GM12878 (cell line): ENCODE data around the gene BHLHA15. TPM values are rescaled to one million over a fixed set of nuclear protein-coding genes. Genes with fewer than 3 reads are reported as not detected.

ENCODE experiments used
- ATAC-seq: fragments of 200-7000 bp; cut with Tn5 transposase; 3 replicates; pipeline ENCODE4 v1.9.1; 2020; ENCODE audit warnings: mild to moderate bottlenecking, moderate library complexity
- BruUV-seq: library from RNA; stranded (reverse); fragments of 400-500 nt; replicated peaks from 2 replicates; lab custom pipeline; 2021; lab: Mats Ljungman, UMichigan
- CTCF ChIA-PET: fragments of 300-600 bp; sonication (Branson Sonifier 250); formaldehyde crosslinking; extraction: SDS; loops from one replicate; lab custom pipeline; 2021; ENCODE audit warnings: inconsistent platforms; lab: Yijun Ruan, JAX
- POLR2A ChIA-PET: fragments of 350-600 bp; formaldehyde crosslinking; extraction: SDS; loops from one replicate; lab custom pipeline; 2021; ENCODE audit warnings: inconsistent platforms; lab: Charles Lee
- RAD21 ChIA-PET: fragments of 300-600 bp; sonication (Branson Sonifier 250); formaldehyde crosslinking; loops from one replicate; lab custom pipeline; 2023; ENCODE audit warnings: antibody characterized with exemption; ENCODE audit not compliant: unreplicated experiment; lab: Charles Lee
- SMC1A ChIA-PET: fragments of 300-600 bp; sonication (Branson Sonifier 250); formaldehyde crosslinking; loops from one replicate; lab custom pipeline; 2023; ENCODE audit not compliant: unreplicated experiment, uncharacterized antibody; lab: Charles Lee
- DNase-seq: peaks from one replicate; pipeline ENCODE4 v3.0.0-alpha.2; 2011; ENCODE audit warnings: low read depth, low spot score
- FAIRE-seq: peaks from 3 replicates; lab custom pipeline; 2011; peaks lifted over from hg19 to GRCh38; lab: Jason Lieb, UNC
- H2AFZ ChIP-seq: 2 replicates; pipeline ENCODE4 v1.6.0; 2011; ENCODE audit warnings: low read depth, low read length, control low read depth; ENCODE audit not compliant: control insufficient read depth
- H3K27ac ChIP-seq: 2 replicates; pipeline ENCODE4 v1.5.1; 2011; ENCODE audit warnings: control low read depth; ENCODE audit not compliant: control insufficient read depth, insufficient read depth
- H3K27me3 ChIP-seq, 2 experiments: replicated peaks in 1 of 2; 2 replicates each; pipeline versions ENCODE4 v1.6.0 to v1.6.1; 2011; ENCODE audit warnings: low read length in 1 of 2; ENCODE audit not compliant: control insufficient read depth in 2 of 2, insufficient read depth in 2 of 2
- H3K36me3 ChIP-seq, 2 experiments: 2 replicates each; pipeline ENCODE4 v1.5.1; 2011; ENCODE audit warnings: low read length in 1 of 2; ENCODE audit not compliant: control insufficient read depth in 2 of 2, insufficient read depth in 2 of 2
- H3K4me1 ChIP-seq: 2 replicates; pipeline ENCODE4 v1.6.1; 2011; ENCODE audit warnings: mild to moderate bottlenecking, low read length, moderate library complexity, mixed read lengths; ENCODE audit not compliant: control insufficient read depth, insufficient read depth
- H3K4me2 ChIP-seq: 2 replicates; pipeline ENCODE4 v1.6.0; 2011; ENCODE audit warnings: control low read depth; ENCODE audit not compliant: control insufficient read depth, insufficient read depth
- H3K4me3 ChIP-seq: fragments of 200-600 bp; sonication (generic); 2 replicates; pipeline ENCODE4 v1.5.1; 2016
- H3K79me2 ChIP-seq: 2 replicates; pipeline ENCODE4 v1.6.0; 2011; ENCODE audit warnings: low read length; ENCODE audit not compliant: control insufficient read depth, insufficient read depth
- H3K9ac ChIP-seq: 2 replicates; pipeline ENCODE4 v1.8.0; 2011; ENCODE audit warnings: low read length, control low read depth, mixed read lengths; ENCODE audit not compliant: control insufficient read depth, insufficient read depth
- H3K9me3 ChIP-seq: replicated peaks from 3 replicates; pipeline ENCODE4 v1.5.1; 2011; ENCODE audit warnings: mild to moderate bottlenecking, low read length; ENCODE audit not compliant: control insufficient read depth, insufficient read depth
- H4K20me1 ChIP-seq: 2 replicates; pipeline ENCODE4 v1.6.0; 2011; ENCODE audit not compliant: control insufficient read depth, insufficient read depth
- IKZF2 ChIP-seq, 2 experiments: fragments of 450-650 bp; IDR thresholded peaks; 2 replicates each; pipeline ENCODE4 v1.6.1; 2017; ENCODE audit warnings: mild to moderate bottlenecking in 2 of 2, moderate library complexity in 2 of 2
- TCF7 ChIP-seq: IDR thresholded peaks from 2 replicates; pipeline ENCODE4 v1.6.1; 2014; ENCODE audit warnings: antibody characterized with exemption, borderline replicate concordance
- WGBS: methylation state at CpG from one replicate; pipeline ENCODE4 v1.1.6; 2016; ENCODE audit warnings: low lambda C conversion rate; ENCODE audit not compliant: insufficient replicate concordance, insufficient coverage; ENCODE audit errors: missing lambda C conversion rate; 5-methylcytosine and 5-hydroxymethylcytosine counted together
- in situ Hi-C: fragments of 300-500 bp; cut with MboI; formaldehyde crosslinking; loops from 9 replicates; pipeline ENCODE4 v1.14.3; 2018; ENCODE audit warnings: mixed read lengths
- intact Hi-C: fragments of 100-400 bp; cut with micrococcal nuclease; formaldehyde crosslinking; loops from one replicate; pipeline ENCODE4 v1.14.2; 2022; ENCODE audit not compliant: unreplicated experiment
- polyA plus RNA-seq, 11 experiments: library from polyadenylated mRNA; depleted of rRNA in 4 of 11; unstranded in 6 of 11; stranded (reverse) in 5 of 11; fragments of >200 nt; fragmentation: Nextera tagmentation in 4 of 11; fragmentation: Illumina TruSeq in 1 of 11; extraction: Ambion mirVana in 4 of 11; extraction: Trizol in 1 of 11; gene quantifications; 1 replicate in 1 of 11; 2 replicates in 10 of 11; pipeline versions ENCODE4 v1.2.1 to v1.2.3, GENCODE V29; 2011 to 2016; ENCODE audit warnings: inconsistent platforms in 2 of 11, missing spikeins in 2 of 11, low read depth in 1 of 11
- total RNA-seq, 4 experiments: library from RNA; depleted of rRNA in 3 of 4; stranded (reverse); fragments of >200 nt in 3 of 4; fragmentation: Illumina TruSeq in 1 of 4; extraction: Trizol in 1 of 4; gene quantifications; 2 replicates each; pipeline versions ENCODE4 v1.2.1 to v1.2.3, GENCODE V29; 2013 to 2021
- TF ChIP-seq, protein P1 (sequence below): fragments of 450-650 bp; IDR thresholded peaks from 2 replicates; pipeline ENCODE4 v1.6.1; 2016; ENCODE audit warnings: mild to moderate bottlenecking

BHLHA15 gene
- total and polyA plus RNA-seq, 10 of the 15 experiments (the other 5 are each of a cell fraction or from before 2014, with no cell fraction given), result 0.54 to 4.2 (median 2.5) TPM; not detected in 4

DNA sequence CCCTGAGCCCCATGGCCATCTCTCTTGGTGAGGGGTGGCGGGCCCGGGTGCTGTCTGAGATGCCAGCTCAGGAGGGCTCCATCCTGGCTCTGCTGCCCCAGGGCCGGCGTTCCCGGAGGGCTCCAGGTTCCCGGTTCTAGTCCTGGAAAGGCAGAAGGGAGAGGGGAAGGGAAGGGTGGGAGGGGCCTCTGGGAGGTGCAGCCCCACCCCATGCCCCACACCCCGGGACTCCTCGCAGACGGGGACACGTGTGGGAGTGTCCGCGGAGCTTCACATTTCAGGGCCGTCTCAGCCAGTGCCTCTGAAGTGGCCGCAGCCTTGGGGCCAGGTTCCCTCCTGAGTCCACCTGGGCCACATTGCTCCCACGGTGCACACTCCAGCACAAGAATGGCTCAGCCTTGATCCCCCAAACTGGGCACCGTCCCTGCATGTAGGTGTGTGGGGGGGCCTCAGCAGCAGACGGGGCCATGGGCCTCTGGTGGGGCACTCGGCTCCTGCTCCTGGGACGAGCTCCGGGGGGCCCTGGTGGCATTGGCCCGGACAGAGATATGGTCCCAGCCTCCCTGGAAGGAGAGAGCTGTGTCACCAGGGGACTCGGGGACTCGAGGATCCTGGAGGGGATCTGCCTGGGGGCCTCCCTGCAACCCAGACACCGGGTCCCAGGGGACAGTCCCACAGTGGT lies 5.8 kb downstream of the BHLHA15 start:
- CTCF ChIA-PET, result no interaction called here
- H3K4me3 ChIP-seq, result no peak overlapping the region
- H3K9me3 ChIP-seq, result no peaks in the 10 kb centered on the region
- ATAC-seq, result no peak
- POLR2A ChIA-PET, result interaction anchor here (0.5 kb wide), 1 partner anchor 205 kb away, joined by 3 read pairs; no protein-coding TSS in a partner anchor
- no peak overlapping the region for H3K4me2 ChIP-seq
- H3K36me3 ChIP-seq, result no peaks in the 10 kb centered on the region
- H2AFZ ChIP-seq, result no peak overlapping the region
- TF ChIP-seq, protein P1, sequence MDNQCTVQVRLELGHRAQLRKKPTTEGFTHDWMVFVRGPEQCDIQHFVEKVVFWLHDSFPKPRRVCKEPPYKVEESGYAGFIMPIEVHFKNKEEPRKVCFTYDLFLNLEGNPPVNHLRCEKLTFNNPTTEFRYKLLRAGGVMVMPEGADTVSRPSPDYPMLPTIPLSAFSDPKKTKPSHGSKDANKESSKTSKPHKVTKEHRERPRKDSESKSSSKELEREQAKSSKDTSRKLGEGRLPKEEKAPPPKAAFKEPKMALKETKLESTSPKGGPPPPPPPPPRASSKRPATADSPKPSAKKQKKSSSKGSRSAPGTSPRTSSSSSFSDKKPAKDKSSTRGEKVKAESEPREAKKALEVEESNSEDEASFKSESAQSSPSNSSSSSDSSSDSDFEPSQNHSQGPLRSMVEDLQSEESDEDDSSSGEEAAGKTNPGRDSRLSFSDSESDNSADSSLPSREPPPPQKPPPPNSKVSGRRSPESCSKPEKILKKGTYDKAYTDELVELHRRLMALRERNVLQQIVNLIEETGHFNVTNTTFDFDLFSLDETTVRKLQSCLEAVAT, result no peak
- TF ChIP-seq IKZF2 (IDR thresholded peaks at IDR 0.05) (no peak), TCF7 (no peak)
- no peak for DNase-seq
- 94% methylated on average over 22 of the region's 24 CpGs for WGBS
- H3K9ac ChIP-seq, result no peak overlapping the region
- no peaks in the 10 kb centered on the region for H4K20me1 ChIP-seq
- peaks cover 24% of the 10 kb centered on the region for H3K4me1 ChIP-seq
- SMC1A ChIA-PET, result no interaction called here
- RAD21 ChIA-PET, result interaction anchor here (1.7 kb wide), 1 partner anchor 15 kb away, joined by 7 read pairs; no protein-coding TSS in a partner anchor
- in situ Hi-C loops (no loop called here), intact Hi-C loops (no loop called here)
- no peak overlapping the region for H3K27ac ChIP-seq
- H3K27me3 ChIP-seq, result no peaks in the 10 kb centered on the region
- BruUV-seq, result no TSS peak
- no peak for FAIRE-seq
- H3K79me2 ChIP-seq, result no peaks in the 10 kb centered on the region
